MM.1S (cell line): ENCODE data around the gene GART.

Experiments used
- DNase-seq: peaks from one replicate; pipeline ENCODE4 v3.0.0-alpha.2; 2015
- H2AFZ ChIP-seq: fragments of 300-600 bp; sonication (generic); 2 replicates; pipeline ENCODE4 v1.6.0; 2016; ENCODE audit warnings: antibody characterized with exemption, low read length
- H3F3A ChIP-seq: fragments of 300-600 bp; sonication (generic); 2 replicates; pipeline ENCODE4 v1.6.1; 2016; ENCODE audit warnings: mild to moderate bottlenecking, antibody characterized with exemption, low read length, moderate library complexity, mixed read lengths; ENCODE audit not compliant: insufficient read depth
- H3K27ac ChIP-seq: fragments of 300-600 bp; sonication (generic); 2 replicates; pipeline ENCODE4 v1.5.1; 2016; ENCODE audit warnings: mild to moderate bottlenecking, low read length
- H3K27me3 ChIP-seq: fragments of 300-600 bp; sonication (generic); replicated peaks from 2 replicates; pipeline ENCODE4 v1.6.0; 2016; ENCODE audit warnings: low read length; ENCODE audit not compliant: insufficient read depth
- H3K36me3 ChIP-seq: fragments of 300-600 bp; sonication (generic); replicated peaks from 2 replicates; pipeline ENCODE4 v1.6.1; 2016; ENCODE audit warnings: mild to moderate bottlenecking, low read length, mixed read lengths; ENCODE audit not compliant: insufficient read depth
- H3K4me1 ChIP-seq: fragments of 300-600 bp; sonication (generic); 2 replicates; pipeline ENCODE4 v1.6.1; 2016; ENCODE audit warnings: low read length, mixed read lengths
- H3K4me2 ChIP-seq: fragments of 300-600 bp; sonication (generic); 2 replicates; pipeline ENCODE4 v1.6.0; 2016; ENCODE audit warnings: low read depth, low read length
- H3K4me3 ChIP-seq: fragments of 300-600 bp; sonication (generic); 2 replicates; pipeline ENCODE4 v1.5.1; 2016; ENCODE audit warnings: low read length, mixed read lengths
- H3K79me2 ChIP-seq: fragments of 300-600 bp; sonication (generic); 2 replicates; pipeline ENCODE4 v1.6.1; 2016; ENCODE audit warnings: mixed run types, low read length, mixed read lengths
- H3K9ac ChIP-seq: fragments of 300-600 bp; sonication (generic); 2 replicates; pipeline ENCODE4 v1.6.1; 2016; ENCODE audit warnings: low read length, mixed read lengths
- H3K9me2 ChIP-seq: fragments of 300-600 bp; sonication (generic); replicated peaks from 2 replicates; pipeline ENCODE4 v1.6.1; 2016; ENCODE audit warnings: mild to moderate bottlenecking, low read length, mixed read lengths; ENCODE audit not compliant: insufficient read depth
- H3K9me3 ChIP-seq: fragments of 300-600 bp; sonication (generic); replicated peaks from 2 replicates; pipeline ENCODE4 v1.6.1; 2016; ENCODE audit warnings: mild to moderate bottlenecking, low read length, mixed read lengths; ENCODE audit not compliant: insufficient read depth
- H4K20me1 ChIP-seq: fragments of 300-600 bp; sonication (generic); 2 replicates; pipeline ENCODE4 v1.6.1; 2016; ENCODE audit warnings: mild to moderate bottlenecking, low read length, moderate library complexity, mixed read lengths; ENCODE audit not compliant: insufficient read depth
- EZH2 ChIP-seq: fragments of 300-600 bp; sonication (generic); optimal IDR thresholded peaks from 2 replicates; pipeline ENCODE3; 2017; ENCODE audit warnings: low read depth, mild to moderate bottlenecking, antibody characterized with exemption, low read length, mixed read lengths
- EZH2phosphoT487 ChIP-seq: fragments of 300-600 bp; sonication (generic); IDR thresholded peaks from 2 replicates; pipeline ENCODE4 v1.6.1; 2018; ENCODE audit warnings: antibody characterized with exemption, low read length
- TF ChIP-seq, protein P1 (sequence below): fragments of 300-600 bp; sonication (generic); IDR thresholded peaks from 2 replicates; pipeline ENCODE4 v1.5.1; 2016; ENCODE audit warnings: antibody characterized with exemption, low read length, mixed read lengths

Gene GART

GRCh38 chr21:33549848-33550771, 8.2 kb upstream of the GART start:
- peaks cover 67% of the 10 kb centered on the region for H4K20me1 ChIP-seq
- no peaks in the 10 kb centered on the region for H3K27me3 ChIP-seq
- no peak overlapping the region for H3K9ac ChIP-seq
- H3K79me2 ChIP-seq: peaks cover 99% of the 10 kb centered on the region
- H3K9me3 ChIP-seq: no peaks in the 10 kb centered on the region
- no peak for TF ChIP-seq EZH2
- TF ChIP-seq, protein P1, sequence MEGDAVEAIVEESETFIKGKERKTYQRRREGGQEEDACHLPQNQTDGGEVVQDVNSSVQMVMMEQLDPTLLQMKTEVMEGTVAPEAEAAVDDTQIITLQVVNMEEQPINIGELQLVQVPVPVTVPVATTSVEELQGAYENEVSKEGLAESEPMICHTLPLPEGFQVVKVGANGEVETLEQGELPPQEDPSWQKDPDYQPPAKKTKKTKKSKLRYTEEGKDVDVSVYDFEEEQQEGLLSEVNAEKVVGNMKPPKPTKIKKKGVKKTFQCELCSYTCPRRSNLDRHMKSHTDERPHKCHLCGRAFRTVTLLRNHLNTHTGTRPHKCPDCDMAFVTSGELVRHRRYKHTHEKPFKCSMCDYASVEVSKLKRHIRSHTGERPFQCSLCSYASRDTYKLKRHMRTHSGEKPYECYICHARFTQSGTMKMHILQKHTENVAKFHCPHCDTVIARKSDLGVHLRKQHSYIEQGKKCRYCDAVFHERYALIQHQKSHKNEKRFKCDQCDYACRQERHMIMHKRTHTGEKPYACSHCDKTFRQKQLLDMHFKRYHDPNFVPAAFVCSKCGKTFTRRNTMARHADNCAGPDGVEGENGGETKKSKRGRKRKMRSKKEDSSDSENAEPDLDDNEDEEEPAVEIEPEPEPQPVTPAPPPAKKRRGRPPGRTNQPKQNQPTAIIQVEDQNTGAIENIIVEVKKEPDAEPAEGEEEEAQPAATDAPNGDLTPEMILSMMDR: no peak
- TF ChIP-seq EZH2phosphoT487: no peak
- no peaks in the 10 kb centered on the region for H3F3A ChIP-seq
- H3K36me3 ChIP-seq: peaks cover 64% of the 10 kb centered on the region
- H3K4me1 ChIP-seq: 0 out of 2 replicates have a peak, but pooled peaks cover 7% of the 10 kb centered on the region
- H3K9me2 ChIP-seq: no peaks in the 10 kb centered on the region
- H3K4me3 ChIP-seq: no peak overlapping the region
- no peak overlapping the region for H3K27ac ChIP-seq
- H3K4me2 ChIP-seq: no peak overlapping the region
- H2AFZ ChIP-seq: no peak overlapping the region
- no peak for DNase-seq

GRCh38 chr21:33546086-33546485, 4.2 kb upstream of the GART start:
- H3K27me3 ChIP-seq: no peaks in the 10 kb centered on the region
- H3K9ac ChIP-seq: no peak overlapping the region
- no peak overlapping the region for H3K4me2 ChIP-seq
- no peak overlapping the region for H3K4me3 ChIP-seq
- peaks cover 87% of the 10 kb centered on the region for H3K79me2 ChIP-seq
- peaks cover 23% of the 10 kb centered on the region for H3F3A ChIP-seq
- H3K27ac ChIP-seq: no peak overlapping the region
- peaks cover 54% of the 10 kb centered on the region for H4K20me1 ChIP-seq
- TF ChIP-seq EZH2 (no peak), EZH2phosphoT487 (no peak)
- TF ChIP-seq, protein P1: no peak
- DNase-seq: no peak
- no peak overlapping the region for H2AFZ ChIP-seq
- no peaks in the 10 kb centered on the region for H3K9me2 ChIP-seq
- H3K36me3 ChIP-seq: peaks cover 29% of the 10 kb centered on the region
- H3K9me3 ChIP-seq: no peaks in the 10 kb centered on the region
- peaks cover 13% of the 10 kb centered on the region; the same call in 1 of the 2 replicates for H3K4me1 ChIP-seq

DNA sequence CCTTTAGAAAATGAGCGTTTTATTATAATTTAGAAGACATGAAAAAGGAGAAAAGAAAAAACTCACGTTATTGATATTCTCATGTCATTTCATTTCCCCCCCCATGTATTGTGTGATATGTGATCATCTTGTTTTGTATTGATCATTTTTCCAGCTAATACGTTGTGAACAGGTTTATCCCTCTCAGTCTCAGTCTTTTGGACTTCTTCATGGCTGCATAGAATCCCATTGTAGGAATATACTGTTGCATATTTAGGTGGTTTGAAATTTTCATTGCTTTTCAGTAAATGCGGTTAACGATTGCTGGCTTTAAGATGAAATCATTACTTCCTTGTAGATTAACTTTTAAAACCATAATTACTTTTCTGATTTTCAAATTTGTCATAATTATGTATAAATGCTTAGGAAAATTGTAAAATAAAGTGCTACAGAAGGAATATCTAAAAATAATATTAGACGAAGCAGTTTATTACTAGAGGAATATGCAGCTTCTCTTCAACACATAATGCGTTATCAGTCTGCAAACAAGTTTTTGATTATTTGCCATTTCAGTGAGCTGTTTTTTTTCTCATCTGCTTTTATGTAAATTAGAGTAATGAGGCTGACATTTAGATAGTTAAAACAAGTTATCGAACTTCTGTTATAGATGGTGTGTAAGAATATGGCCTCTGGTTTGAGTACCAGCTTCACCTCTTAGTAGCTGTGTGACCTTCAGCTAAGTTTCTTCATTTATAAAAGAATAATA, 2.7 kb upstream of the GART start:
- H2AFZ ChIP-seq: no peak overlapping the region
- peaks cover 14% of the 10 kb centered on the region for H3K36me3 ChIP-seq
- peaks cover 87% of the 10 kb centered on the region for H3K79me2 ChIP-seq
- H3K9me2 ChIP-seq: no peaks in the 10 kb centered on the region
- peaks cover 46% of the 10 kb centered on the region for H4K20me1 ChIP-seq
- H3K27ac ChIP-seq: no peak overlapping the region
- no peak for DNase-seq
- TF ChIP-seq EZH2phosphoT487 (no peak), EZH2 (no peak)
- TF ChIP-seq, protein P1: no peak
- peak overlapping the region; percentile 90 for H3K4me2 ChIP-seq
- H3F3A ChIP-seq: peaks cover 29% of the 10 kb centered on the region
- H3K4me3 ChIP-seq: peak overlapping the region; percentile 83
- peak overlapping the region; percentile 97; the same call in 1 of the 2 replicates for H3K9ac ChIP-seq
- peaks cover 21% of the 10 kb centered on the region for H3K4me1 ChIP-seq
- no peaks in the 10 kb centered on the region for H3K9me3 ChIP-seq
- H3K27me3 ChIP-seq: no peaks in the 10 kb centered on the region
